ENCODE data around the gene GOLGA8J. TPM values are rescaled to one million over a fixed set of nuclear protein-coding genes. Genes with fewer than 3 reads are reported as not detected.
"Not testable (repeated sequence)": the region's sequence is repeated elsewhere in the genome, so short reads cannot be mapped to it uniquely, and the experiment has no call there.

Gene GOLGA8J
- total RNA-seq, 4 donors from 2014 or later, result 0.37 TPM; not detected in 3

GRCh38 chr15:30041868-30042267, 40.9 kb upstream of the GOLGA8J start:
- no peak for TF ChIP-seq POLR2A (IDR thresholded peaks at IDR 0.05)
- TF ChIP-seq CTCF (IDR thresholded peaks at IDR 0.05), result no peak
- intact Hi-C loops (cut with DNase I; ENCODE audit: low total_unique reads), result loop anchor here (10.0 kb wide), 1 partner anchor 367 kb away; no protein-coding TSS in a partner anchor
- H3K36me3 ChIP-seq, result no peaks in the 10 kb centered on the region
- no peaks in the 10 kb centered on the region for H3K9me3 ChIP-seq
- H3K4me3 ChIP-seq, result no peak overlapping the region
- no peaks in the 10 kb centered on the region for H3K27me3 ChIP-seq
- no peak for DNase-seq
- no peak overlapping the region for H3K27ac ChIP-seq
- no peaks in the 10 kb centered on the region for H3K4me1 ChIP-seq

- Histone ChIP-seq H3K9me3 (no peaks in the 10 kb centered on the region), H3K36me3 (no peaks in the 10 kb centered on the region), H3K27ac (no peak overlapping the region), H3K27me3 (no peaks in the 10 kb centered on the region), H3K4me1 (no peaks in the 10 kb centered on the region), H3K4me3 (no peak overlapping the region)
- TF ChIP-seq POLR2A (IDR thresholded peaks at IDR 0.05), result no peak
- TF ChIP-seq CTCF (IDR thresholded peaks at IDR 0.05), result no peak
- intact Hi-C loops (cut with DNase I; ENCODE audit: low total_unique reads), result loop anchor here (10.0 kb wide), 1 partner anchor 368 kb away; no protein-coding TSS in a partner anchor
- DNase-seq, result no peak
These were observed 40.2 kb upstream of the GOLGA8J start for GRCh38 chr15:30042556-30042955.

DNA sequence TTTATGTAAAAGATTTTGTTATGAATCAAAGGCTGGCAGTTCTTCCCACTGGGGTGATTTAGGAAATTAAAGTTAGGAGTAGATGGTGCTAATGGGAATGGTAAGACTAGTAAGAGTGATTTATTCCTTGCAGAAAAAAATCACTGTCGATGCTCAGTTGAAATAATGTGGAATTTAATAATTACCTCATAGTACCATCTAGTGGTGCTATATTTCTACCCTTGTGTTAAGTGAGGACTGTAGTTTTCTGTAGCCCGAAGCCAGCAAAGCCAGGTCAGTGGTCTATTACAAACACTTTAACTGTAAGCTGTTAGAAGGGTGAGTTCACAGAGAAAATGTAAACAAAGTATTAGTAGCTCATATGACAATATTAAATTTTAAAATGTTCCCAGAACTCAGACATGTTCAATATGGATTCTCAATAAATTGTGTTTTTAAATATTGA, 39.5 kb upstream of the GOLGA8J start:
- Histone ChIP-seq H3K27ac (no peak overlapping the region), H3K4me1 (no peaks in the 10 kb centered on the region), H3K9me3 (no peaks in the 10 kb centered on the region), H3K4me3 (no peak overlapping the region), H3K27me3 (no peaks in the 10 kb centered on the region), H3K36me3 (no peaks in the 10 kb centered on the region)
- intact Hi-C loops (cut with DNase I; ENCODE audit: low total_unique reads), result loop anchor here (10.0 kb wide), 1 partner anchor 368 kb away; no protein-coding TSS in a partner anchor
- no peak for TF ChIP-seq POLR2A (IDR thresholded peaks at IDR 0.05)
- TF ChIP-seq CTCF (IDR thresholded peaks at IDR 0.05), result peak; percentile 36 to 53 (median 45)
- DNase-seq, result no peak

- TF ChIP-seq CTCF (IDR thresholded peaks at IDR 0.05) (no peak), POLR2A (IDR thresholded peaks at IDR 0.05) (no peak)
- no peaks in the 10 kb centered on the region for H3K4me1 ChIP-seq
- DNase-seq, result no peak
- intact Hi-C loops (cut with DNase I; ENCODE audit: low total_unique reads), result loop anchor here (10.0 kb wide), 1 partner anchor 370 kb away; no protein-coding TSS in a partner anchor
- no peaks in the 10 kb centered on the region for H3K9me3 ChIP-seq
- H3K27me3 ChIP-seq, result no peaks in the 10 kb centered on the region
- no peaks in the 10 kb centered on the region for H3K36me3 ChIP-seq
- H3K27ac ChIP-seq, result no peak overlapping the region
- no peak overlapping the region for H3K4me3 ChIP-seq
These were observed 38.4 kb upstream of the GOLGA8J start for GRCh38 chr15:30044377-30044776.

- H3K4me1 ChIP-seq, result not testable (repeated sequence)
- intact Hi-C loops (cut with DNase I; ENCODE audit: low total_unique reads), result loop anchor here (10.0 kb wide), 1 partner anchor 370 kb away; no protein-coding TSS in a partner anchor
These were observed 37.9 kb upstream of the GOLGA8J start for GRCh38 chr15:30044826-30045225.

DNA sequence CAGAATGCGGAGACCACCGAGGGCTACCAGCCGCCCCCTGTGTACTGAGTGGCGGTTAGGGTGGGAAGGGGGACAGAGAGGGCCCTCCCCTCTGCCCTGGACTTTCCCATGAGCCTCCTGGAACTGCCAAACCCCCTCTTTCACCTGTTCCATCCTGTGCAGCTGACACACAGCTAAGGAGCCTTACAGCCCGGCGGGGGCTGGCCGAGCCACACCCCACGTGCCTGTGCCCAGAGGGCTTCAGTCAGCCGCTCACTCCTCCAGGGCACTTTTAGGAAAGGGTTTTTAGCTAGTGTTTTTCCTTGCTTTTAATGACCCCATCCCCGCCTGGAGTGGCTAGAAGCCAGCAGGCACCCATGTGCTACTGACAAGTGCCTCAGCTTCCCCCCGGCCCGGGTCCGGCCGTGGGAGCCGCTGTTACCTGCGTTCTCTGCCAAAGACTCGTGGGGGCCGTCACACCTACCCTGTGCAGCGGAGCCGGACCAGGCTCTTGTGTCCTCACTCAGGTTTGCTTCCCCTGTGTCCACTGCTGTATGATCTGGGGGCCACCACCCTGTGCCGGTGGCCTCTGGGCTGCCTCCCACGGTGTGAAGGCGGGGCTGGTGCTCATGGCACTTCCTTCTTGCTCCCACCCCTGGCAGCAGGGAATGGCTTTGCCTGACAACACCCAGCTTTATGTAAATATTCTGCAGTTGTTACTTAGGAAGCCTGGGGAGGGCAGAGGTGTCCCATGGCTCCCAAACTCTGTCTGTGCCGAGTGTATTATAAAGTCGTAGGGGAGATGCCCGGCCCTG, 37.3 kb upstream of the GOLGA8J start:
- H3K27ac ChIP-seq, DNase-seq, H3K27me3 ChIP-seq, H3K36me3 ChIP-seq, H3K4me3 ChIP-seq, H3K9me3 ChIP-seq, H3K4me1 ChIP-seq: not testable (repeated sequence)
- intact Hi-C loops (cut with DNase I; ENCODE audit: low total_unique reads), result loop anchor here (10.0 kb wide), 1 partner anchor 371 kb away; no protein-coding TSS in a partner anchor

More at GRCh38 chr15:30044826-30045225, 37.9 kb upstream of the GOLGA8J start:
- DNase-seq, H3K9me3 ChIP-seq, H3K27ac ChIP-seq, H3K4me3 ChIP-seq, H3K27me3 ChIP-seq, H3K36me3 ChIP-seq: not testable (repeated sequence)

Measured in uterus (tissue), 4 donors.